B cell (primary cell): ENCODE measurements around the gene CDK6. TPM values are rescaled to one million over a fixed set of nuclear protein-coding genes. Genes with fewer than 3 reads are reported as not detected.
"Not testable (repeated sequence)": the region's sequence is repeated elsewhere in the genome, so short reads cannot be mapped to it uniquely, and the experiment has no call there.

Experiments used
- ATAC-seq: fragments of 200-7000 bp; cut with Tn5 transposase; one replicate; pipeline ENCODE4 v1.10.0; 2021; ENCODE audit warnings: low read depth, mild to moderate bottlenecking, moderate number of reproducible peaks, moderate library complexity
- CTCF ChIA-PET: fragments of 350-600 bp; sonication (Branson Sonifier 250); formaldehyde crosslinking; loops from one replicate; lab custom pipeline; 2021; ENCODE audit warnings: antibody characterized with exemption, inconsistent platforms; lab: Charles Lee
- POLR2A ChIA-PET: fragments of 350-600 bp; sonication (Branson Sonifier 250); formaldehyde crosslinking; loops from one replicate; lab custom pipeline; 2021; ENCODE audit warnings: antibody characterized with exemption; lab: Charles Lee
- DNase-seq: peaks from one replicate; pipeline ENCODE4 v3.0.0; 2013
- H2AFZ ChIP-seq: 2 replicates; pipeline ENCODE4 v1.6.1; 2012; ENCODE audit warnings: mild to moderate bottlenecking, low read depth, low read length; ENCODE audit not compliant: insufficient read depth, poor library complexity, severe bottlenecking
- H3K27ac ChIP-seq, 2 donors: 1 replicate in 1 of 2; 2 replicates in 1 of 2; pipeline ENCODE4 v1.5.1; 2012 to 2013; ENCODE audit warnings: low read length in 2 of 2, mild to moderate bottlenecking in 2 of 2, moderate library complexity in 1 of 2
- H3K27me3 ChIP-seq, 4 experiments: fragments of 200-600 bp in 1 of 4; sonication (generic) in 1 of 4; replicated peaks in 1 of 4; 1 replicate in 2 of 4; 2 replicates in 2 of 4; pipeline versions ENCODE4 v1.6.1 to v1.7.0; 2013 to 2016; ENCODE audit warnings: low read length in 3 of 4, mild to moderate bottlenecking in 2 of 4, mixed read lengths in 1 of 4, moderate library complexity in 1 of 4; ENCODE audit not compliant: insufficient read depth in 4 of 4, control insufficient read depth in 3 of 4; ENCODE audit errors: control extremely low read depth in 1 of 4
- H3K36me3 ChIP-seq, 2 experiments: replicated peaks in 1 of 2; 1 replicate in 1 of 2; 2 replicates in 1 of 2; pipeline versions ENCODE4 v1.6.1 to v1.7.1; 2013; ENCODE audit warnings: low read length in 1 of 2; ENCODE audit not compliant: insufficient read depth in 2 of 2, control insufficient read depth in 1 of 2; ENCODE audit errors: control extremely low read depth in 1 of 2, extremely low read depth in 1 of 2
- H3K4me1 ChIP-seq, 2 donors: fragments of 200-600 bp in 1 of 2; sonication (generic) in 1 of 2; 1 replicate in 1 of 2; 2 replicates in 1 of 2; pipeline versions ENCODE4 v1.5.1 to v1.6.1; 2013 to 2017; ENCODE audit warnings: low read length in 2 of 2; ENCODE audit not compliant: control insufficient read depth in 2 of 2, insufficient read depth in 2 of 2
- H3K4me2 ChIP-seq: replicated peaks from 2 replicates; pipeline ENCODE3; 2012; ENCODE audit warnings: mild to moderate bottlenecking, low read depth, low read length; ENCODE audit not compliant: poor library complexity, severe bottlenecking
- H3K4me3 ChIP-seq, 5 experiments: fragments of 200-600 bp in 1 of 5; sonication (generic) in 1 of 5; 1 replicate in 3 of 5; 2 replicates in 2 of 5; pipeline versions ENCODE4 v1.5.1 to v1.7.0; 2011 to 2016; ENCODE audit warnings: low read length in 4 of 5, mild to moderate bottlenecking in 4 of 5, low read depth in 2 of 5, control low read depth in 1 of 5, moderate library complexity in 1 of 5; ENCODE audit not compliant: insufficient read depth in 1 of 5; ENCODE audit errors: control extremely low read depth in 1 of 5, extremely low read depth in 1 of 5
- H3K79me2 ChIP-seq: fragments of 200-600 bp; sonication (generic); one replicate; pipeline ENCODE4 v1.6.0; 2016; ENCODE audit warnings: low read length; ENCODE audit not compliant: control insufficient read depth, insufficient read depth
- H3K9ac ChIP-seq: fragments of 200-600 bp; sonication (generic); 2 replicates; pipeline ENCODE4 v1.6.1; 2017; ENCODE audit warnings: mild to moderate bottlenecking, low read length, moderate library complexity
- H3K9me3 ChIP-seq, 3 donors: one replicate each; pipeline versions ENCODE4 v1.6.1 to v1.7.1; 2013; ENCODE audit warnings: low read length in 2 of 3; ENCODE audit not compliant: control insufficient read depth in 2 of 3, insufficient read depth in 1 of 3; ENCODE audit errors: control extremely low read depth in 1 of 3
- H4K20me1 ChIP-seq: 2 replicates; pipeline ENCODE4 v1.6.0; 2012; ENCODE audit warnings: mild to moderate bottlenecking, low read length; ENCODE audit not compliant: insufficient read depth, control insufficient read depth, poor library complexity, severe bottlenecking
- H3K27ac Mint-ChIP-seq: one replicate; pipeline ENCODE4 v1.8.0; 2021; ENCODE audit warnings: mixed read lengths
- H3K27me3 Mint-ChIP-seq: one replicate; pipeline ENCODE4 v1.8.0; 2021; ENCODE audit warnings: mixed read lengths
- H3K4me1 Mint-ChIP-seq: one replicate; pipeline ENCODE4 v1.8.0; 2021; ENCODE audit warnings: mixed read lengths
- H3K4me3 Mint-ChIP-seq: one replicate; pipeline ENCODE4 v1.8.0; 2021; ENCODE audit warnings: mixed read lengths
- H3K9me3 Mint-ChIP-seq: one replicate; pipeline ENCODE4 v1.8.0; 2022; ENCODE audit warnings: mixed read lengths; ENCODE audit not compliant: insufficient read depth
- EZH2 ChIP-seq: IDR thresholded peaks from 2 replicates; pipeline ENCODE4 v1.6.1; 2012; ENCODE audit warnings: borderline replicate concordance, low read depth, mild to moderate bottlenecking, moderate library complexity, low read length; ENCODE audit not compliant: insufficient read depth, poor library complexity, severe bottlenecking
- WGBS: methylation state at CpG from one replicate; pipeline ENCODE4 v1.1.5; 2013; ENCODE audit warnings: missing lambda C conversion rate; ENCODE audit not compliant: insufficient coverage; 5-methylcytosine and 5-hydroxymethylcytosine counted together
- intact Hi-C: fragments of 100-400 bp; cut with micrococcal nuclease; formaldehyde crosslinking; loops from one replicate; pipeline ENCODE4 v1.10.0; 2022
- polyA plus RNA-seq: library from polyadenylated mRNA; depleted of rRNA; stranded (reverse); fragments of >200 nt; gene quantifications from 2 replicates; pipeline ENCODE4 v1.2.3, GENCODE V29; 2012
- total RNA-seq, 2 donors: library from RNA; stranded (reverse); fragments of 120-200 nt in 1 of 2; gene quantifications; 1 replicate in 1 of 2; 2 replicates in 1 of 2; pipeline versions ENCODE4 v1.2.3 to v1.2.4, GENCODE V29; 2013 to 2022
- TF ChIP-seq, protein P1 (sequence below): fragments of 200-600 bp; IDR thresholded peaks from one replicate; pipeline ENCODE4 v1.8.0; 2022; ENCODE audit warnings: antibody characterized with exemption, mild to moderate bottlenecking

CDK6 gene
- total and polyA plus RNA-seq, 2 donors (not counting 1 experiment from before 2014, with no cell fraction given) = 3.0 to 14.6 TPM

DNA sequence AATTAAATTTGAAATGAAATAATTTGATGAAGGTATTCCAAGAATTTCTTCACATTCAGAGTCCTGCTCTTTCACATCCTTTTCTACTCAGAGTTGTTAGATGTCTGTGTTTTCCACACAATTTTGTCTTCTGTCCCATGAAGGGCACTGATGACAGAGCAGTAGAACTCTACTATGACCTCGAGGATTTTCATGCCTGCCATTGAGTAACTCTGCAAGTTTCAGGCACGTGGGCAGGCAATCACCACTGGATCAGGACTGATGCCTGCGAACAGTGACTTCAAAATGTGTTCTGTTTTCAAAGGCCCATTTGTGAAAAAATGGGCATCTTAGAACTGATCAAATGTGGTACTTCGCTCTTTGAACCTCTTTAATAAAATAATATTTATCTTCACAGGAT lies 91.1 kb downstream of the CDK6 start:
- H3K36me3 ChIP-seq = peaks cover 0 to 7% of the 10 kb centered on the region in 2 experiments
- intact Hi-C loops = no loop called here
- H3K4me2 ChIP-seq = no peak overlapping the region
- no peak for ATAC-seq
- H4K20me1 ChIP-seq = no peaks in the 10 kb centered on the region
- H3K9me3 ChIP-seq = no peaks in the 10 kb centered on the region
- no peak overlapping the region for H3K4me3 ChIP-seq
- H3K9ac ChIP-seq = no peak overlapping the region
- Mint-ChIP-seq H3K4me3 (no peak overlapping the region), H3K9me3 (no peaks in the 10 kb centered on the region), H3K4me1 (peaks cover 8% of the 10 kb centered on the region), H3K27me3 (no peaks in the 10 kb centered on the region), H3K27ac (no peak overlapping the region)
- TF ChIP-seq EZH2 = no peak
- TF ChIP-seq, protein P1, sequence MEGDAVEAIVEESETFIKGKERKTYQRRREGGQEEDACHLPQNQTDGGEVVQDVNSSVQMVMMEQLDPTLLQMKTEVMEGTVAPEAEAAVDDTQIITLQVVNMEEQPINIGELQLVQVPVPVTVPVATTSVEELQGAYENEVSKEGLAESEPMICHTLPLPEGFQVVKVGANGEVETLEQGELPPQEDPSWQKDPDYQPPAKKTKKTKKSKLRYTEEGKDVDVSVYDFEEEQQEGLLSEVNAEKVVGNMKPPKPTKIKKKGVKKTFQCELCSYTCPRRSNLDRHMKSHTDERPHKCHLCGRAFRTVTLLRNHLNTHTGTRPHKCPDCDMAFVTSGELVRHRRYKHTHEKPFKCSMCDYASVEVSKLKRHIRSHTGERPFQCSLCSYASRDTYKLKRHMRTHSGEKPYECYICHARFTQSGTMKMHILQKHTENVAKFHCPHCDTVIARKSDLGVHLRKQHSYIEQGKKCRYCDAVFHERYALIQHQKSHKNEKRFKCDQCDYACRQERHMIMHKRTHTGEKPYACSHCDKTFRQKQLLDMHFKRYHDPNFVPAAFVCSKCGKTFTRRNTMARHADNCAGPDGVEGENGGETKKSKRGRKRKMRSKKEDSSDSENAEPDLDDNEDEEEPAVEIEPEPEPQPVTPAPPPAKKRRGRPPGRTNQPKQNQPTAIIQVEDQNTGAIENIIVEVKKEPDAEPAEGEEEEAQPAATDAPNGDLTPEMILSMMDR = no peak
- H3K79me2 ChIP-seq = peaks cover 20% of the 10 kb centered on the region
- H3K4me1 ChIP-seq = no peaks in the 10 kb centered on the region
- no peaks in the 10 kb centered on the region for H3K27me3 ChIP-seq
- WGBS = 100% methylated on average over 3 of the region's 4 CpGs
- H2AFZ ChIP-seq = no peak overlapping the region
- CTCF ChIA-PET = no interaction called here
- H3K27ac ChIP-seq = no peak overlapping the region
- POLR2A ChIA-PET = no interaction called here
- no peak for DNase-seq

DNA sequence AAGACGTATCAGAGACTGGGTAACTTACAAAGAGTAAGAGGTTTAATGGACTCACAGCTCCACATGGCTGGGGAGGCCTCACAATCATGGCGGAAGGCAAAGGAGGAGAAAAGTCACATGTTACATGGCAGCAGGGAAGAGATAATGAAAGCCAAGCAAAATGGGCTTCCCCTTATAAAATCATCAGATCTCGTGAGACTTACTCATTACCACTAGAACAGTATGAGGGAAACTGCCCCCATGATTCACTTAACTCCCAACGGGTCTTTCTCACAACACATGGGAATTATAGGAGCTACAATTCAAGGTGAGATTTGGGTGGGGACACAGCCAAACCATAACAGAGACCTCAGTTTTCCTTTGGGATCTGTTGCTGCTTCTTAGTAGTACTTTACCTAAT lies 92.2 kb downstream of the CDK6 start:
- ATAC-seq, H3K4me2 ChIP-seq, H3K36me3 ChIP-seq, H3K27ac ChIP-seq, H3K4me1 Mint-ChIP-seq, H3K27me3 Mint-ChIP-seq, H3K9me3 Mint-ChIP-seq, CTCF ChIA-PET, H3K27me3 ChIP-seq, intact Hi-C loops, H3K4me3 Mint-ChIP-seq, H3K9me3 ChIP-seq, H3K4me1 ChIP-seq, DNase-seq, H3K9ac ChIP-seq, H3K27ac Mint-ChIP-seq, H4K20me1 ChIP-seq, POLR2A ChIA-PET, H3K4me3 ChIP-seq, H2AFZ ChIP-seq: not testable (repeated sequence)
- no CpG with 5 or more reads among the region's 4 CpGs for WGBS
- peaks cover 24% of the 10 kb centered on the region for H3K79me2 ChIP-seq
